PC-9 (cell line): ENCODE results near the gene PEX14. TPM values are rescaled to one million over a fixed set of nuclear protein-coding genes. Genes with fewer than 3 reads are reported as not detected.

Experiments
- BruUV-seq: library from RNA; stranded (reverse); fragments of 400-500 nt; replicated peaks from 2 replicates; lab custom pipeline; 2021; lab: Mats Ljungman, UMichigan
- CTCF ChIA-PET: fragments of 300-600 bp; sonication (Branson Sonifier 250); formaldehyde crosslinking; loops from one replicate; lab custom pipeline; 2022; ENCODE audit warnings: antibody characterized with exemption; lab: Charles Lee
- POLR2A ChIA-PET: fragments of 300-600 bp; sonication (Branson Sonifier 250); formaldehyde crosslinking; loops from one replicate; lab custom pipeline; 2022; ENCODE audit warnings: antibody characterized with exemption; ENCODE audit not compliant: unreplicated experiment; lab: Charles Lee
- DNase-seq, 2 experiments: peaks; one replicate each; pipeline versions ENCODE4 v3.0.0 to v3.0.0-alpha.2; 2015 to 2022; ENCODE audit warnings: mixed read lengths in 1 of 2
- H2AFZ ChIP-seq: fragments of 200-600 bp; sonication (generic); 2 replicates; pipeline ENCODE4 v1.8.1; 2017; ENCODE audit warnings: antibody characterized with exemption
- H3F3A ChIP-seq: fragments of 200-600 bp; sonication (generic); 2 replicates; pipeline ENCODE4 v1.8.1; 2017; ENCODE audit warnings: antibody characterized with exemption, mild to moderate bottlenecking, low read depth; ENCODE audit not compliant: insufficient read depth
- H3K27ac ChIP-seq: fragments of 200-600 bp; sonication (generic); 2 replicates; pipeline ENCODE4 v1.6.1; 2016; ENCODE audit warnings: mixed run types
- H3K27me3 ChIP-seq: fragments of 200-600 bp; sonication (generic); 2 replicates; pipeline ENCODE4 v1.6.1; 2016; ENCODE audit warnings: low read depth, mixed run types; ENCODE audit not compliant: insufficient read depth
- H3K36me3 ChIP-seq: fragments of 200-600 bp; sonication (generic); 2 replicates; pipeline ENCODE4 v1.6.1; 2016; ENCODE audit warnings: low read depth, mixed run types
- H3K4me1 ChIP-seq: fragments of 200-600 bp; sonication (generic); replicated peaks from 2 replicates; pipeline ENCODE4 v1.6.1; 2016; ENCODE audit warnings: mixed run types; ENCODE audit not compliant: insufficient read depth
- H3K4me2 ChIP-seq: fragments of 200-600 bp; sonication (generic); 2 replicates; pipeline ENCODE4 v1.6.1; 2017; ENCODE audit warnings: mixed run types
- H3K4me3 ChIP-seq: fragments of 200-600 bp; sonication (generic); 2 replicates; pipeline ENCODE4 v1.6.1; 2016; ENCODE audit warnings: mixed run types
- H3K79me2 ChIP-seq: fragments of 200-600 bp; sonication (generic); 2 replicates; pipeline ENCODE4 v1.6.1; 2017; ENCODE audit warnings: low read depth, mixed run types
- H3K9me2 ChIP-seq: fragments of 200-600 bp; sonication (generic); 2 replicates; pipeline ENCODE4 v1.8.1; 2017; ENCODE audit warnings: mild to moderate bottlenecking; ENCODE audit not compliant: insufficient read depth
- H3K9me3 ChIP-seq: fragments of 200-600 bp; sonication (generic); 2 replicates; pipeline ENCODE4 v1.8.1; 2016; ENCODE audit warnings: low read depth; ENCODE audit not compliant: insufficient read depth
- H4K20me1 ChIP-seq: fragments of 200-600 bp; sonication (generic); 2 replicates; pipeline ENCODE4 v1.8.1; 2017; ENCODE audit not compliant: insufficient read depth
- CTCF ChIP-seq: fragments of 200-600 bp; sonication (generic); conservative IDR thresholded peaks from 2 replicates; pipeline ENCODE4 v1.6.1; 2017; ENCODE audit warnings: mixed run types, antibody characterized with exemption, mild to moderate bottlenecking, moderate library complexity
- EZH2 ChIP-seq: fragments of 200-600 bp; sonication (generic); IDR thresholded peaks from 2 replicates; pipeline ENCODE4 v1.8.0; 2017; ENCODE audit warnings: antibody characterized with exemption, low read depth
- intact Hi-C: fragments of 100-400 bp; cut with micrococcal nuclease; formaldehyde crosslinking; loops from one replicate; pipeline ENCODE4 v1.10.0; 2022; ENCODE audit not compliant: unreplicated experiment
- total RNA-seq: library from RNA; stranded (reverse); gene quantifications from 2 replicates; pipeline ENCODE4 v1.2.3, GENCODE V29; 2021

The PEX14 gene
- total RNA-seq, 1 experiment from 2014 or later: 28.3 TPM

DNA sequence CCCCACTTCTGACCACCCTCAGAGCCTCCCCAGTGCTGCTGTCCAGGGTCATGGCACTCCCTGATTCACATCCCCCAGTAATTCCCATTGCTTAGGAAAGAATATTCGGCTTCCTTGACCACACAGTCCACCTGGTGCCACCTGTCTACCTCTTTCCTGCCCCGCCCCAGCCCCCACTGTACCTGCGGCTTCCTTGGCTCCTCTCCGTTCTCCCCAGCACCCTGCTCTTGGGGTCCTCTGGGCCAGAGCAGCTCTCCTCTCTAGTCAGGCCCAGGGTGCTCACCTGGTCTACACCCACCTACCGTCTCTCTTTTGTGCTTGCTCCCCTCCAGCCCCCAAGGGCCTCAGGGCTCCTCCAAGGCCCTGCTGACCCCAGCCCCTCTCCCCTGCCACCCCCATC is 142.6 kb downstream of the PEX14 start:
- H3K4me3 ChIP-seq: no peak overlapping the region
- ChIA-PET POLR2A (no interaction called here), CTCF (no interaction called here)
- no peak overlapping the region for H2AFZ ChIP-seq
- H3K9me2 ChIP-seq: no peaks in the 10 kb centered on the region
- H3K27me3 ChIP-seq: no peaks in the 10 kb centered on the region
- no peaks in the 10 kb centered on the region for H3K4me1 ChIP-seq
- TF ChIP-seq CTCF (no peak), EZH2 (no peak)
- BruUV-seq: no TSS peak
- no peaks in the 10 kb centered on the region for H3K36me3 ChIP-seq
- H3K4me2 ChIP-seq: no peak overlapping the region
- no peak for DNase-seq
- no peaks in the 10 kb centered on the region for H3K79me2 ChIP-seq
- H3K9me3 ChIP-seq: no peaks in the 10 kb centered on the region
- intact Hi-C loops: no loop called here
- H3K27ac ChIP-seq: no peak overlapping the region
- H3F3A ChIP-seq: no peaks in the 10 kb centered on the region
- H4K20me1 ChIP-seq: no peaks in the 10 kb centered on the region

DNA sequence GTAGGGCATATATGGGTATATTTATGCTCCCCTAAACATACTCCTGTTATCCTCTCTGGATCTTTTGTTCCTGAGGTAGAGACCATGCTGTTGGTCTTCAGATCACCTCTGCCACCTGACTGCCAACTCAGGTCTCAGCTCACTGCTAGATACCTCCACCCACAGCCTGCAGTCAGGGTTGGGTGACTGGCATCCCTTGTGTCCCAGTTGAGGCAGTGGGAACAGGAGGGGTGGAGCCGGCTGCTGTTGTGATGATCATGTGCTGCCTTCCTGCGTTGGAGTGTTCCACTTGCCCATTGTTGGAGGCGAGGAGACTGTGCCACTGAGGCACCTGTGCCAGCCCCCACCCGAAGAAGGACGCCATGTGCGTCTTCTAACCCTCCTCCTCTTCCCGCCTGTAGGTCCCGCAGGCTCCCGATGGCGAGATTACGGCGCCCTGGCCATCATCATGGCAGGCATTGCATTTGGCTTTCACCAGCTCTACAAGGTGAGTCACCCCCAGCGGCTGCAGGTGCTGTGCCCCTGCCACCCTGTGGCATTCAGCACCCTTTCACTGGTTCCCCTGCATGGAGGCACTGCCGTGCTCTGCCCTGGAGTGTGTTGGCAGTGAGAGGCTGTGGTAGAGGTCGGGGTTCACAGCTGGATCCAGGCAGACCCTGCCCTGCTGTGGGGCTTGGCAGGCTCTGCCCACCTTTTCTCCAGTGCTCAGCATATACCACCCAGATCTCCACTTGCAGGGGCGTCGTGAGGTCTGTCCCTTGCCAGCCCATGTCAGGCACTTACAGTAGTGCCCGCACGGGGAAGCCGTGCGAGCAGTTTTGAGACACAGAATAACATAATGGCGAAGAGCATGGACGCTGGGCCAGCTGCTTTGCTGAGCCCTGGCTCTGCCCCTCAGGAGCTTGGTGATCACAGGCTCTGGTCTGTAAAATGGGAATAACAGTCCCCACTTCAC is 143.5 kb downstream of the PEX14 start:
- no TSS peak for BruUV-seq
- CTCF ChIA-PET: no interaction called here
- H3K27ac ChIP-seq: no peak overlapping the region
- no peak for DNase-seq
- no peaks in the 10 kb centered on the region for H3K4me1 ChIP-seq
- no peak overlapping the region for H3K4me3 ChIP-seq
- no peaks in the 10 kb centered on the region for H3K79me2 ChIP-seq
- TF ChIP-seq CTCF (no peak), EZH2 (no peak)
- POLR2A ChIA-PET: no interaction called here
- H3K9me2 ChIP-seq: no peaks in the 10 kb centered on the region
- intact Hi-C loops: no loop called here
- H3K27me3 ChIP-seq: no peaks in the 10 kb centered on the region
- no peak overlapping the region for H3K4me2 ChIP-seq
- H3F3A ChIP-seq: no peaks in the 10 kb centered on the region
- no peaks in the 10 kb centered on the region for H4K20me1 ChIP-seq
- H3K36me3 ChIP-seq: no peaks in the 10 kb centered on the region
- no peak overlapping the region for H2AFZ ChIP-seq
- no peaks in the 10 kb centered on the region for H3K9me3 ChIP-seq

DNA sequence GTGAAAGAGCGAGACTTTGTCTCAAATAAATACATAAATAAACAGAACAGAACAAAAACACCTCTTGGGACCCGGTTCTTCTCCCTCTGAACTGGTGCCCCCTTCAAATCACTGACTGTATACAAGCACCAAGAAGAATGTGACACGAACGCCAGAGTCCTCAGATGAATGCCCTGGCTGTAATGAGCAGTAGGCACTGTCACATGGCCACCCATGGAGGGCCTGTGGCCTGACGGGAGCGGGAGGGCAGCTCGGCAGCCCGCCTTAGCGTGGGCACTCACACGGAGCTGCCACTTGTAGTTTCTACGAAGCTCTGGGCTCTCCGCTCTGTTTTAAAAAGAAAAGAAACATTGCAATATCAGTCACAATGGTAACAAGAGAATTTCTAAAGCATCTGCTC is 146.0 kb downstream of the PEX14 start:
- no peaks in the 10 kb centered on the region for H3K79me2 ChIP-seq
- BruUV-seq: no TSS peak
- no peak overlapping the region for H3K27ac ChIP-seq
- H3K9me3 ChIP-seq: no peaks in the 10 kb centered on the region
- ChIA-PET POLR2A (no interaction called here), CTCF (no interaction called here)
- no peak overlapping the region for H2AFZ ChIP-seq
- no peaks in the 10 kb centered on the region for H3F3A ChIP-seq
- TF ChIP-seq CTCF (no peak), EZH2 (no peak)
- H3K4me3 ChIP-seq: no peak overlapping the region
- DNase-seq: no peak
- no peaks in the 10 kb centered on the region for H3K27me3 ChIP-seq
- H3K4me1 ChIP-seq: no peaks in the 10 kb centered on the region
- no peaks in the 10 kb centered on the region for H3K9me2 ChIP-seq
- intact Hi-C loops: no loop called here
- no peaks in the 10 kb centered on the region for H3K36me3 ChIP-seq
- H4K20me1 ChIP-seq: no peaks in the 10 kb centered on the region
- no peak overlapping the region for H3K4me2 ChIP-seq
